Measurements from ENCODE around the gene EGLN3. TPM values are rescaled to one million over a fixed set of nuclear protein-coding genes. Genes with fewer than 3 reads are reported as not detected.

The EGLN3 gene
- total RNA-seq, 2 donors from 2014 or later = 10.3 to 16.9 TPM

DNA sequence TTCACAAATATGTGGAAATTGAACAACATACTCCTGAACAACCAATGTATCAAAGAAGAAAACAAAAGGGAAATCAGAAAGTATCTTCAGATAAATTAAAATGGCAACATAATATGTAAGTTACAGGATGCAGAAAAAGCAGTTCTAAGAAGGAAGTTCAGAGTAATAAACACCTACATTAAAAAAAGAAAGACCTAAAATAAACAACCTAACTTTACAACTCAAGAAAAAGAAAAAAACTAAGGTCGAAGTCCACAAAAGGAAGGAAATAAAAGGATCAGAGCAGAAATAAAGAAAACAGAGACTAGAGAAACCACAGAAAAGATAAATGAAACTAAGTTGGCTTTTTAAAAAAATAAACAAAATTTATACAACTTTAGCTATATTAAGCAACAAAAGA lies 59.2 kb downstream of the EGLN3 start:
- no peaks in the 10 kb centered on the region for H3K27me3 Mint-ChIP-seq
- ATAC-seq (no peak), DNase-seq (no peak)
- H3K9me3 ChIP-seq (ENCODE audit: control insufficient read depth, low read length, poor library complexity, severe bottlenecking) = no peaks in the 10 kb centered on the region
- H3K27ac Mint-ChIP-seq = no peak overlapping the region
- peaks cover 7% of the 10 kb centered on the region for H3K4me1 Mint-ChIP-seq
- no peak overlapping the region for H3K4me3 Mint-ChIP-seq
- no peaks in the 10 kb centered on the region for H3K36me3 Mint-ChIP-seq (ENCODE audit: low read depth)

DNA sequence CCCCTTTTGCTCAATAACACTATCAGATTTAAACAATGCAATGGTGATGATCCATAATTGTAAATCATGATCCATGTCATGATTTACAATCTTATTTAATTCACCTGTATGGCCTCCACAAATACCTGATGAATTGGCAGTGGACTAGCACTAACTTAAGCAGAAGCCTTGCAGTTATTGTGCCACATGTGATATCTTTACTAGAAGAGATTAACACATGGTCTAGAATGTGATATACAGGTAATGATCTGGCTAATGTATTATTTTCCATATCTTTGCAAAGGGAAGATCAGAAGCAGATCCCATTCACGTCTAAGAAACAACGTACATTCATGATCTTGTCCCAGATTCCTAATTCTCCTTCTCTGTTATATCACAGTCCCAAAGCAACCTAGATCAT lies 66.0 kb downstream of the EGLN3 start:
- ATAC-seq = no peak
- H3K9me3 ChIP-seq (ENCODE audit: control insufficient read depth, low read length, poor library complexity, severe bottlenecking) = no peaks in the 10 kb centered on the region
- H3K4me1 Mint-ChIP-seq = no peaks in the 10 kb centered on the region
- H3K36me3 Mint-ChIP-seq (ENCODE audit: low read depth) = no peaks in the 10 kb centered on the region
- no peak for DNase-seq
- H3K4me3 Mint-ChIP-seq = no peak overlapping the region
- no peak overlapping the region for H3K27ac Mint-ChIP-seq
- no peaks in the 10 kb centered on the region for H3K27me3 Mint-ChIP-seq

- DNase-seq (no peak), ATAC-seq (no peak)
- Mint-ChIP-seq H3K27me3 (no peaks in the 10 kb centered on the region), H3K27ac (no peak overlapping the region), H3K4me1 (no peaks in the 10 kb centered on the region), H3K36me3 (ENCODE audit: low read depth) (no peaks in the 10 kb centered on the region), H3K4me3 (no peak overlapping the region)
- H3K9me3 ChIP-seq (ENCODE audit: control insufficient read depth, low read length, poor library complexity, severe bottlenecking) = no peaks in the 10 kb centered on the region
Observed at GRCh38 chr14:33880330-33880729, 70.5 kb downstream of the EGLN3 start.

DNA sequence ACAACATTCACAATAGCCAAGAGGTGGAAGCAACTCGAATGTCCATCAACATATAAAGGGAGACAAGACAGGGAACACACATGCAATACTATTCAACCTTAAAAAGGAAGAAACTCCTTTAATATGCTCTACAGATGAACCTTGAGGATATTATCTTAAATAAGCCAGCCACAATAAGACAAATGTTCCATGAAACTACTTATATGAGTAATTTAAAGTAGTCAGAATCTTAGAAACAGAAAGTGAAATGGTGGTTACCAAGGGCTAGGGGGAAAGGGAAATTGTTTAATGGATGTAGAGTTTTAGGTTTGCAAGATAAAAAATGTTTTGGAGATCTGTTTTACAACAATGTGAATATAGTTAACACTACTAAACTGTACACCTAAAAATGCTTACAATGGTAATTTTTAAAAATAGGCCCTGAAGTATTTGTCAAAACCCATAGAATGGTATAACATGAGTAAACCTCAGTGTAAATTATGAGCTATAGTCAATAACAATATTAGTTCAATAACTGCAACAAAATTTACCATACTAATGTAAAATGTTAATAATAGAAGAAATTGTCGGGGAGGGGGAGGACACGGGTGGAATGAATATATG lies 71.1 kb downstream of the EGLN3 start:
- Mint-ChIP-seq H3K4me3 (no peak overlapping the region), H3K4me1 (no peaks in the 10 kb centered on the region), H3K27me3 (no peaks in the 10 kb centered on the region), H3K36me3 (ENCODE audit: low read depth) (no peaks in the 10 kb centered on the region), H3K27ac (no peak overlapping the region)
- ATAC-seq (no peak), DNase-seq (no peak)
- H3K9me3 ChIP-seq (ENCODE audit: control insufficient read depth, low read length, poor library complexity, severe bottlenecking) = no peaks in the 10 kb centered on the region

GRCh38 chr14:33876274-33876673 lies 74.6 kb downstream of the EGLN3 start:
- H3K36me3 Mint-ChIP-seq (ENCODE audit: low read depth) = no peaks in the 10 kb centered on the region
- no peak overlapping the region for H3K4me3 Mint-ChIP-seq
- DNase-seq (no peak), ATAC-seq (no peak)
- H3K27ac Mint-ChIP-seq = no peak overlapping the region
- H3K9me3 ChIP-seq (ENCODE audit: control insufficient read depth, low read length, poor library complexity, severe bottlenecking) = no peaks in the 10 kb centered on the region
- H3K27me3 Mint-ChIP-seq = no peaks in the 10 kb centered on the region
- H3K4me1 Mint-ChIP-seq = no peaks in the 10 kb centered on the region
